ENCODE data around the gene CALU. TPM values are rescaled to one million over a fixed set of nuclear protein-coding genes. Genes with fewer than 3 reads are reported as not detected.

The CALU gene
- total RNA-seq, 1 donor from 2014 or later, result 197 TPM

- Mint-ChIP-seq H3K27me3 (ENCODE audit: unreplicated experiment) (peaks cover 5% of the 10 kb centered on the region), H3K4me1 (ENCODE audit: unreplicated experiment) (peaks cover 23% of the 10 kb centered on the region), H3K36me3 (ENCODE audit: low read depth, unreplicated experiment) (peaks cover 5% of the 10 kb centered on the region), H3K9me3 (ENCODE audit: unreplicated experiment) (no peaks in the 10 kb centered on the region), H3K27ac (ENCODE audit: unreplicated experiment) (no peak overlapping the region), H3K4me3 (ENCODE audit: unreplicated experiment) (no peak overlapping the region)
- DNase-seq (ENCODE audit: low spot score), result no peak
- TF ChIP-seq CTCF (IDR thresholded peaks at IDR 0.05; ENCODE audit: unreplicated experiment), result no peak
These were observed 71.8 kb downstream of the CALU start for GRCh38 chr7:128810997-128811396.

GRCh38 chr7:128811631-128812430 lies 72.7 kb downstream of the CALU start:
- H3K27ac Mint-ChIP-seq (ENCODE audit: unreplicated experiment), result no peak overlapping the region
- DNase-seq (ENCODE audit: low spot score), result no peak
- H3K9me3 Mint-ChIP-seq (ENCODE audit: unreplicated experiment), result no peaks in the 10 kb centered on the region
- peaks cover 18% of the 10 kb centered on the region for H3K4me1 Mint-ChIP-seq (ENCODE audit: unreplicated experiment)
- H3K36me3 Mint-ChIP-seq (ENCODE audit: low read depth, unreplicated experiment), result peaks cover 5% of the 10 kb centered on the region
- no peak for TF ChIP-seq CTCF (IDR thresholded peaks at IDR 0.05; ENCODE audit: unreplicated experiment)
- peaks cover 5% of the 10 kb centered on the region for H3K27me3 Mint-ChIP-seq (ENCODE audit: unreplicated experiment)
- no peak overlapping the region for H3K4me3 Mint-ChIP-seq (ENCODE audit: unreplicated experiment)

GRCh38 chr7:128812514-128813168 lies 73.5 kb downstream of the CALU start:
- Mint-ChIP-seq H3K27ac (ENCODE audit: unreplicated experiment) (no peak overlapping the region), H3K36me3 (ENCODE audit: low read depth, unreplicated experiment) (peaks cover 8% of the 10 kb centered on the region), H3K9me3 (ENCODE audit: unreplicated experiment) (no peaks in the 10 kb centered on the region), H3K4me3 (ENCODE audit: unreplicated experiment) (no peak overlapping the region), H3K4me1 (ENCODE audit: unreplicated experiment) (peaks cover 20% of the 10 kb centered on the region), H3K27me3 (ENCODE audit: unreplicated experiment) (peaks cover 8% of the 10 kb centered on the region)
- no peak for TF ChIP-seq CTCF (IDR thresholded peaks at IDR 0.05; ENCODE audit: unreplicated experiment)
- DNase-seq (ENCODE audit: low spot score), result no peak

- Mint-ChIP-seq H3K9me3 (ENCODE audit: unreplicated experiment) (no peaks in the 10 kb centered on the region), H3K27ac (ENCODE audit: unreplicated experiment) (peak overlapping the region; percentile 50)
These were observed 75.3 kb downstream of the CALU start for GRCh38 chr7:128814499-128814898.

More at GRCh38 chr7:128814499-128814898, 75.3 kb downstream of the CALU start:
- Mint-ChIP-seq H3K4me3 (ENCODE audit: unreplicated experiment) (no peak overlapping the region), H3K4me1 (ENCODE audit: unreplicated experiment) (peaks cover 26% of the 10 kb centered on the region), H3K27me3 (ENCODE audit: unreplicated experiment) (peaks cover 11% of the 10 kb centered on the region), H3K36me3 (ENCODE audit: low read depth, unreplicated experiment) (peaks cover 9% of the 10 kb centered on the region)
- no peak for TF ChIP-seq CTCF (IDR thresholded peaks at IDR 0.05; ENCODE audit: unreplicated experiment)
- no peak for DNase-seq (ENCODE audit: low spot score)
